HK-2 (cell line): ENCODE measurements around the gene FBN2.

Experiments
- DNase-seq: peaks from one replicate; pipeline ENCODE4 v3.0.0-alpha.2; 2018; ENCODE audit not compliant: unreplicated experiment

Gene FBN2

DNA sequence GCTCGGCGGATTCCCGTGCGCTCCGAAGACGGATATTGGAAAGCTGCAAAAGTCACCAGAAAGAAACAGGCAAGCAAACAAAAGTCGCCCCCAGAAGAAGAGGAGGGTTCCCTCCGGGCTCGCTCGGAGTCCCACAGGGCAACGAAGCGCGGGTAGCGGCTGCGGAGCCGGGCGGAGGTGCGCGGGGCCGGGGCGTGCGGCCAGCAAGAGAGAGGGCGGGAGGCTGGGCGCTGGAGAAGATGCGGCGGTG lies at the start of gene FBN2:
Gene FBN2 (minus strand): TSS at position 246 of the 250 bp plus-strand sequence. CDS start 642 bp downstream, outside the sequence.
- no peak for DNase-seq

DNA sequence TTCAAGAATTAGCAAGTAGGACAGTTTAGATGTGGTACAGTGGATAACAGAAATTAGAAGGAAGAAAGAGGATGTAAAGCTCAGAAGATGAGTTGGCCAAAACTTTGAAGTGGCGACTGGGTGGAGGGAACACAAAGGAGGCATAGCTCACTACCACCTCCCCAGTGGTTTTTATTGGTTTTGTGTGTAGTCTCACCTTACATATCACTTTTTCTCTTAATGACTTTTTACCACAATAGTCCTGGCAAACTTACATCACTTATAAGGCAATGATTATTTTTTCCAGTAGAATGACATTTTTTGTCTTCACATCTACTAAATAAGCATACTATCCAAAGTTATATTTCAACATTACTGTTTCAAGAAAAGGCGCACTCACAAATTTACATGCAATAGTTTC lies 49.2 kb upstream of the FBN2 start:
- DNase-seq, result no peak

DNA sequence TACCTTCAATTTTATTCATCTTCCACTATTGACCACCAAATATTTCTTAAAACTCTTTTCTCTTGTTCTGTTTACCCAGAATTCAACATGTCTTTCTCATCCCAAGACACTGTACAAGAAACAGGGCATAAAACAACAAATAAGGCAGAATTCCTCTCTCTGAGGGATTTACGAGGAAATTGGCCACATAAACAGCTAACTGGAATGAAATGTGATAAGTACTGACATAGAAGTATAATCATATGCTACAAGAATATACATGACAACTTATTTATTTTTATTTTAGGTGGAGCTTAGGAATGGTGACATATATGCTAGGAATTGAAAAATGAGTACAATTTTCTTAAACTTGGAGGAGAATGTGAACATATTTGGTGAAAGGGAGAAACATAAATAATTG lies 48.8 kb upstream of the FBN2 start:
- no peak for DNase-seq

GRCh38 chr5:128579639-128580038 lies 41.6 kb upstream of the FBN2 start:
- DNase-seq, result no peak

DNA sequence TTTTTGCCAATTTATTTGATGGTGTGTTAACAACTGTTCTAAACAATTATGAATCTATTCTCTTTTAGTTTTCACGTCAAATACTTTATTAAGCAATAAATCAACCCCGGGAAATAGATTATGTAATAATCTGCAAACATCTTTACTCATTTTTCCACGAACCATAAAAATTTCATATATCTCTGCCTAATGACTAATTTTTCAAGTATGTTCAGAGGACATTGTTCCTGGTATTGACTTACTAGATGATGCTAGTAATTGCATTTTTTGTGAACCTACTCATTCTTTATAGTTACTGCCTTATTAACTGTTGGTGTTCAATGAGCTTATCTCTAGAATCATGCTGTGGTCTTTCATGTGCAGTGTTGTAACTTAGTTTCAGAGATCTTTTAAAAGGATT lies 41.0 kb upstream of the FBN2 start:
- no peak for DNase-seq

DNA sequence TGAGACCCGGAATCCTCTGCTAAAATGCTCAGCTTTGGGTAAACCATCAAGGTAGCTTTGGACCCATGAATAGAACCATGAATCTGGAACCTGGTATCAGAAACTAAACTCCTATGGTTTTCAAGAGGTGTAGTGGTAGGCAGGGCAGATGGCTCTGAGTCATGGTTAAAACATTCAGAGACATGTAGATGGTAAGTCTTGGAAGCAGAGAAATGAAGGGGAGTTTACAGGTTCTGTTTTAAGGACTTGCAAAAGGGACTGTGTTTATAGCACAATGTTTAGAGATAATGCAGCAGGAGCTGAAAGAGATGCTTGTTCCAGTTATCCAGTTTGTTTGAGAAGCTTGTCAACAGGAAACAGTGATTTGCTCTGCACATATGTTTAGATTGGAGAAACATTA lies 36.0 kb upstream of the FBN2 start:
- DNase-seq, result no peak

- no peak for DNase-seq
Measured at GRCh38 chr5:128572930-128573319, 34.9 kb upstream of the FBN2 start.

GRCh38 chr5:128572051-128572929 lies 34.2 kb upstream of the FBN2 start:
- no peak for DNase-seq

DNA sequence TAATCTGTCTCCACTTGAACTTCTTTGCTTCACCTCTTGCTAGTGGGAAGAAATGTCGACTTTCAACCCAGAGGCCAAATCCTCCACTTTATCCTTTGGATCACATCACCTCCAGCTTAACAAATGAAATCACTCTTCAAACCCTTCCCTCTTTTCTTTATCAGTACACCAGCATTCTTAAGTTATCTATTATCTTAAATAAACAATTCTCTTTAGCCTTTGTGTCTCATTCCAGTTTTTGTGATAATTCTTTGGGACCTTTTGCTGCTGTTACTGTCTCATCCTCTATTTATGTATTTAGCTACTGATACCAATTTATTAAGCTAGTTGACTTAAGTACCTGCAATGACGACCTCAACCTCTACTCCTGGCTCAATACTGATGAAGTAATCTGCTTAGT lies 28.1 kb upstream of the FBN2 start:
- DNase-seq, result no peak

GRCh38 chr5:128559300-128560297 lies 21.6 kb upstream of the FBN2 start:
- DNase-seq, result no peak

DNA sequence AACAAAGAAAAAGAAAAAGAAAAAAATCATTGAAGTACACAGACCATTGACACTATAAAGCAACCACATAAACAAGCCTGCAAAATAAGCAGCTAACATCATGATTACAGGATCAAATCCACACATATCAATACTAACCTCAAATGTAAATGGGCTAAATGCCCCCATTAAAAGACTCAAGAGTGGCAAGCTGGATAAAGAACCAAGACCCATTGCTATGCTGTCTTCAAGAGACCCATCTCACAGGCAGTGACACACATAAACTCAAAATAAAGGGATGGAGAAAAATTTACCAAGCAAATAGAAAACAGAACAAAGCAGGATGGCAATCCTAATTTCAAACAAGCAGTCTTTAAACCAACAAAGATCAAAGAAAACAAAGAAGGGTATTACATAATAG lies 15.7 kb upstream of the FBN2 start:
- DNase-seq, result no peak

DNA sequence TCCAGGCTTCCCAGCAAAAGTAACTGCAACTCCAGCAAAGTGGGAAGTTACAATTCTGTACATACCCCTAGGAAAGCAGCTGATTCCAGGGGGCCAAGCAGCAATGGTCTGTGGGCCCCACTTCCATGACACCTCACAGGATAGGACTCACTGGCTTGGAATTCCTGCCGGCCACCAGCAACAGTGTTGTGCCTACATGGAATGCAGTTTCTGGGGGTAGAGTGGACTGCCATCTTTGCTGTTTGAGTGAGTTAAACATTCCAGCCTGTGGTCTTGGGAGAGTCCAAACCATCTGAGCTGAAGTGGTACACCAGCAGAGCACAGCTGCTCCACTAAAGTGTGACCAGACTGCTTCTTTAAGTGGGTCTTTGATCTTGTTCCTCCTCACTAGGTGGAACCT lies 13.4 kb upstream of the FBN2 start:
- DNase-seq, result peak; percentile 21

GRCh38 chr5:128549496-128549895 lies 11.5 kb upstream of the FBN2 start:
- DNase-seq, result no peak

GRCh38 chr5:128546658-128547281 lies 8.7 kb upstream of the FBN2 start:
- DNase-seq, result no peak

DNA sequence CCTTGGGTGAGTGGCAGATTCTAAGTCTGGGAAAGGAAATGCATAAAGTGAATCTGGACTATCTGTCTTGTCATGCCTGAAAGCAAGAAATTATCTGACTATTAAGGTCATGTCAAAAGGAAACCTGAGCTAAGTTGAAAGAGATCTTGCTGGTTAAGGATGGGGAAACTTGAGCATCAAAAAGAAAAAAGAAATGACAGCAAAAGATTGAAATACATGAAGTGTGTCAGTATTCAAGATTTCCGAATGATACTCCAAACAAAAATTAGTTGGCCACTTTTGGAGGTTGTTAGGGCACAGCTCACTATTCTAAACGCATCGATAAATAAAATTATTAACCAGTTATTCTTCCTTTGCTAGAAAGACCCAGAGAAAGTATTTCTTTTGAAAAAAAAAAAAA lies 3.3 kb upstream of the FBN2 start:
- DNase-seq, result no peak

DNA sequence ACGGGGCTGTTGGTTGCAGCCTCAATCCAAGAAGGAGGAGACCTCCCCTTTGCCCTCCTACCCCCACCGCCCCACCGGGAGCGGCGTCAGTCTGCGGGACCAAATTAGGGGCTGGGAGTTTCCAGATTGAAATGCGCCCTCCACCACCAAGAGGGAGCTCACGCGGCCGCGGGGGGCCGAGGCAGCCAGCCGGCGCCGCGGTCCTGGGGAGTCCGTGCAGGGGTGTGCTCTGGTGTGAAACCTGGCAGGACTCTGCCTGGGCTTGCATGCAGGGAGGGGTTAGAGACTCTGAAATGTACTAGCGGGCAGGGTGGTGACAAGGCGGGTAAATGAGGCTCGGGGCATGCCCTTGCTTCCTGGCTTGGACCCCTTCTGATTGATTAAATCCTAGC lies 989 bp upstream of the FBN2 start:
- DNase-seq, result peak; percentile 25

DNA sequence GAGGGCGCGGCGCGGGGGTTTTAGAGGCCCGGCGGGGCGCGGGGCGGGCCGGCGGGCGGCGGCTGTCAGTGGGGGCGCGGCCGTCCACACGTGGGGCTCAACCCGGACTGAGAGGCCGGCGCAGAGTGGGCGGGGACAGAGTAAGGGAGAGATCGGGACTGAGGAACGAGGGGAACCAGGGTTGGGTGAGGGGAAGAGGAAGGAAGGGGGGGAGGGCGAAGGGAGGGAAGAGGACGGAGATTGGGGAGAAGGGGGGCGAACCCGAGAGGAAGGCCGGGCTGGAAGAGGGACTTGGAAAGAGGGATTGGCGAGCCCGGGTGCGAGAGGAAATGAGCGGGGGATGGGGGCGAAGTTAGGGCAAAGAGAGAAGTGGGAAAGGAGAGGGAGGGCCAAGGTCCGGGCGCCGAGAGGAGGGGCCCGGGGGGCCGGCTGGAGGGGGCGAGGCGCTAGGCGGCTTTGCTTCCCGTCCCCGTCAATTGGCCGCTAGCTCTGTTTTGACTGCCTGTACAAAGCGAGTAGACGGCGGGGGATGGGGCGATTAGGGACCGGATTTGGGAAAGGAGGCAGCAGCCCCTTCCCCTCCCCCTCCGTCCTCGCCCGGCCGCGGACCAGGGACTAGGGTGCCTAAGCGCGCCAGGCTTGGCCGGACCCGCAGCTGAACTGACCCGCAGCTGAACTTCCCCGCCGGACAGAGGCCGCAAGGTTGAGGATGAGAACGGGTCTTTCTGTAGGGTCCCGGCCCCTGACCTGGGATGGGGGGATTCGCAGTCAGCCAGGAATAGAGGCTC lies 399 bp upstream of the FBN2 start:
- peak; percentile 73 for DNase-seq

- peak; percentile 46 for DNase-seq
Measured at GRCh38 chr5:128537221-128537999, 635 bp downstream of the FBN2 start.

GRCh38 chr5:128536254-128537220 lies 1.5 kb downstream of the FBN2 start:
- no peak for DNase-seq

DNA sequence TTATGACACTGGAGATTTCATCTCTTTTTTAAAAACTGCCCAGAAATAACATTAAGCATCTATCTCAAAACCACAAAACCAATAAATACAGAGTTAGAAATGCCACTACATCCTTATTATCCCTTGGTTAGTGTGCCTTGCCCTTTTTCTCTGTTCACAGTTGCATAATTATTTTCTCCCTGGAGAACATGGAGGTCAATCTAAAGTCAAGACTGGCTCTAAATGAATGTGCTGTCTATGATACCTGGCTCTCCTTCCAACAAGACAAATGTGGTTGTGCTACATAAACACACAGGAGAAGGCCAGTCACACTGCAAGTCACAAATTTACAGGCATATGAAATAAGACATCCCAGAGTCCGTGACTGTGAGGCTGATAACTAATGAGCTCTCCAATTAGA lies 2.8 kb downstream of the FBN2 start:
- no peak for DNase-seq
